H9 (cell line): ENCODE measurements around the gene RNU7-1. TPM values are rescaled to one million over a fixed set of nuclear protein-coding genes. Genes with fewer than 3 reads are reported as not detected.

Experiments used
- DNase-seq: peaks from one replicate; pipeline ENCODE4 v3.0.0-alpha.2; 2017
- H2AFZ ChIP-seq: one replicate; pipeline ENCODE4 v1.6.1; 2013; ENCODE audit warnings: mild to moderate bottlenecking, low read length, control low read depth, moderate library complexity
- H2AK5ac ChIP-seq: 2 replicates; pipeline ENCODE4 v1.6.1; 2013; ENCODE audit warnings: low read length, control low read depth, mixed read lengths; ENCODE audit not compliant: insufficient read length
- H2BK120ac ChIP-seq: one replicate; pipeline ENCODE4 v1.6.1; 2013; ENCODE audit warnings: low read depth, mild to moderate bottlenecking, low read length, control low read depth, inconsistent platforms; ENCODE audit not compliant: poor library complexity, severe bottlenecking
- H2BK12ac ChIP-seq: 2 replicates; pipeline ENCODE4 v1.6.1; 2013; ENCODE audit warnings: low read length, control low read depth, mixed read lengths, low read depth; ENCODE audit not compliant: insufficient read length
- H2BK15ac ChIP-seq: 2 replicates; pipeline ENCODE4 v1.6.1; 2013; ENCODE audit warnings: low read depth, low read length, control low read depth
- H2BK20ac ChIP-seq: one replicate; pipeline ENCODE4 v1.6.1; 2013; ENCODE audit warnings: low read depth, mild to moderate bottlenecking, low read length, control low read depth, inconsistent platforms; ENCODE audit not compliant: poor library complexity, severe bottlenecking
- H2BK5ac ChIP-seq: 2 replicates; pipeline ENCODE4 v1.6.1; 2013; ENCODE audit warnings: low read length, control low read depth, mixed read lengths; ENCODE audit not compliant: insufficient read length
- H3K14ac ChIP-seq: 2 replicates; pipeline ENCODE4 v1.6.1; 2013; ENCODE audit warnings: low read length, control low read depth; ENCODE audit not compliant: insufficient read depth
- H3K18ac ChIP-seq: 2 replicates; pipeline ENCODE4 v1.6.1; 2013; ENCODE audit warnings: low read depth, mild to moderate bottlenecking, mixed read lengths, low read length, control low read depth; ENCODE audit not compliant: insufficient read length
- H3K23ac ChIP-seq: 2 replicates; pipeline ENCODE4 v1.6.1; 2013; ENCODE audit warnings: low read length, control low read depth, mixed read lengths, low read depth; ENCODE audit not compliant: insufficient read length
- H3K23me2 ChIP-seq: 2 replicates; pipeline ENCODE4 v1.6.1; 2013; ENCODE audit warnings: low read depth, mild to moderate bottlenecking, mixed read lengths, low read length, control low read depth; ENCODE audit not compliant: insufficient read length, poor library complexity, severe bottlenecking
- H3K27ac ChIP-seq: 2 replicates; pipeline ENCODE4 v1.5.1; 2013; ENCODE audit warnings: low read length, control low read depth, mixed read lengths, low read depth; ENCODE audit not compliant: insufficient read length
- H3K27me3 ChIP-seq: 2 replicates; pipeline ENCODE4 v1.6.1; 2013; ENCODE audit warnings: low read length, control low read depth, inconsistent platforms; ENCODE audit not compliant: insufficient read depth
- H3K4ac ChIP-seq: 2 replicates; pipeline ENCODE4 v1.6.1; 2013; ENCODE audit warnings: low read depth, mild to moderate bottlenecking, control low read depth, inconsistent platforms, low read length, moderate library complexity
- H3K4me1 ChIP-seq: 2 replicates; pipeline ENCODE4 v1.6.1; 2013; ENCODE audit warnings: low read length, control low read depth, inconsistent platforms; ENCODE audit not compliant: insufficient read depth
- H3K4me2 ChIP-seq: 2 replicates; pipeline ENCODE4 v1.6.1; 2013; ENCODE audit warnings: low read length, control low read depth, mixed read lengths; ENCODE audit not compliant: insufficient read length, insufficient read depth
- H3K56ac ChIP-seq: 2 replicates; pipeline ENCODE4 v1.6.1; 2013; ENCODE audit warnings: low read depth, mild to moderate bottlenecking, mixed read lengths, low read length, control low read depth; ENCODE audit not compliant: insufficient read length
- H3K79me1 ChIP-seq: 2 replicates; pipeline ENCODE4 v1.6.1; 2013; ENCODE audit warnings: low read depth, mild to moderate bottlenecking, moderate library complexity, low read length, control low read depth, inconsistent platforms; ENCODE audit not compliant: insufficient read depth, poor library complexity, severe bottlenecking
- H3K79me2 ChIP-seq: 2 replicates; pipeline ENCODE4 v1.6.1; 2013; ENCODE audit warnings: low read length, control low read depth, inconsistent platforms; ENCODE audit not compliant: insufficient read depth
- H3K9ac ChIP-seq: 2 replicates; pipeline ENCODE4 v1.6.1; 2013; ENCODE audit warnings: low read length, control low read depth, mixed read lengths; ENCODE audit not compliant: insufficient read length; ENCODE audit errors: extremely low read depth
- H3K9me3 ChIP-seq: one replicate; pipeline ENCODE4 v1.6.1; 2013; ENCODE audit warnings: low read depth, low read length, inconsistent platforms; ENCODE audit not compliant: control insufficient read depth
- H3T11ph ChIP-seq: one replicate; pipeline ENCODE4 v1.6.1; 2013; ENCODE audit warnings: mild to moderate bottlenecking, low read length, control low read depth, inconsistent platforms
- H4K20me1 ChIP-seq: one replicate; pipeline ENCODE4 v1.6.1; 2013; ENCODE audit not compliant: control insufficient read depth, insufficient read length, insufficient read depth
- H4K5ac ChIP-seq: 2 replicates; pipeline ENCODE4 v1.6.1; 2013; ENCODE audit warnings: low read depth, mild to moderate bottlenecking, mixed read lengths, low read length, control low read depth; ENCODE audit not compliant: insufficient read length
- H4K8ac ChIP-seq: replicated peaks from 2 replicates; pipeline ENCODE4 v1.6.1; 2013; ENCODE audit warnings: low read length, control low read depth, mixed read lengths, low read depth; ENCODE audit not compliant: insufficient read length
- H4K91ac ChIP-seq: 2 replicates; pipeline ENCODE4 v1.6.1; 2013; ENCODE audit warnings: low read depth, mild to moderate bottlenecking, moderate library complexity, mixed read lengths, low read length, control low read depth; ENCODE audit not compliant: insufficient read length
- H3K27ac Mint-ChIP-seq, 3 experiments: 2 replicates in 2 of 3; 3 replicates in 1 of 3; pipeline ENCODE4 v1.8.0; 2020 to 2021; ENCODE audit warnings: mixed read lengths in 3 of 3, mild to moderate bottlenecking in 1 of 3, moderate library complexity in 1 of 3
- H3K27me3 Mint-ChIP-seq: 2 replicates; pipeline ENCODE4 v1.8.0; 2021; ENCODE audit warnings: low read depth, mild to moderate bottlenecking, moderate library complexity, mixed read lengths
- H3K36me3 Mint-ChIP-seq, 3 experiments: 2 replicates in 2 of 3; 3 replicates in 1 of 3; pipeline ENCODE4 v1.8.0; 2020 to 2021; ENCODE audit warnings: low read depth in 3 of 3, mixed read lengths in 3 of 3; ENCODE audit not compliant: insufficient read depth in 1 of 3
- H3K4me1 Mint-ChIP-seq, 2 experiments: 2 replicates each; pipeline ENCODE4 v1.8.0; 2020; ENCODE audit warnings: mixed read lengths in 2 of 2
- H3K4me3 Mint-ChIP-seq, 2 experiments: 2 replicates in 1 of 2; 3 replicates in 1 of 2; pipeline ENCODE4 v1.8.0; 2020 to 2021; ENCODE audit warnings: mild to moderate bottlenecking in 2 of 2, mixed read lengths in 2 of 2, moderate library complexity in 1 of 2
- H3K9me3 Mint-ChIP-seq, 2 experiments: 2 replicates in 1 of 2; 3 replicates in 1 of 2; pipeline ENCODE4 v1.8.0; 2020; ENCODE audit warnings: mild to moderate bottlenecking in 2 of 2, mixed read lengths in 2 of 2, moderate library complexity in 1 of 2
- CTCF ChIP-seq: fragments of 200-600 bp; sonication (generic); conservative IDR thresholded peaks from 3 replicates; pipeline ENCODE4 v1.8.0; 2021; ENCODE audit warnings: antibody characterized with exemption, mild to moderate bottlenecking
- WGBS: extraction: QIAGEN DNeasy Blood & Tissue Kit; methylation state at CpG from one replicate; pipeline ENCODE4 v1.1.7; 2013; ENCODE audit warnings: missing lambda C conversion rate, low lambda C conversion rate, mixed read lengths; ENCODE audit not compliant: insufficient read length; ENCODE audit errors: extremely low coverage; 5-methylcytosine and 5-hydroxymethylcytosine counted together
- total RNA-seq: library from RNA; stranded (reverse); gene quantifications from 2 replicates; pipeline ENCODE4 v1.2.1, GENCODE V29; 2021

RNU7-1 gene
- total RNA-seq, 1 experiment from 2014 or later = not detected

GRCh38 chr12:6950811-6951540 is 7.4 kb downstream of the RNU7-1 start, which contains the start of gene PTPN6:
Gene PTPN6 (plus strand): TSS chr12:6951356. CDS start chr12:6951513, 157 bp downstream.
- H3K27ac Mint-ChIP-seq = peak within 1 kb of the TSS in 1 of 3 experiments; percentile 39; a peak in 1 of 7 replicates

More at GRCh38 chr12:6950811-6951540, 7.4 kb downstream of the RNU7-1 start, which contains the start of gene PTPN6:
- Histone ChIP-seq H3K4ac (no peak within 1 kb of the TSS), H2BK20ac (no peak within 1 kb of the TSS), H3K14ac (no peak within 1 kb of the TSS; the same call in 1 of the 2 replicates), H3K9me3 (no peaks in the 10 kb centered on the region), H4K8ac (no peak within 1 kb of the TSS), H3K4me1 (peaks cover 2% of the 10 kb centered on the region; the same call in 1 of the 2 replicates), H2BK120ac (no peak within 1 kb of the TSS), H4K91ac (no peak within 1 kb of the TSS), H3K56ac (no peak within 1 kb of the TSS), H3K79me2 (no peaks in the 10 kb centered on the region), H2AFZ (no peak within 1 kb of the TSS), H3K27me3 (no peaks in the 10 kb centered on the region), H3T11ph (no peak within 1 kb of the TSS), H2BK12ac (no peak within 1 kb of the TSS), H3K27ac (no peak within 1 kb of the TSS), H3K18ac (no peak within 1 kb of the TSS), H3K9ac (no peak within 1 kb of the TSS), H2BK15ac (no peak within 1 kb of the TSS), H2AK5ac (no peak within 1 kb of the TSS), H3K4me2 (no peak within 1 kb of the TSS), H4K20me1 (peaks cover 2% of the 10 kb centered on the region), H3K79me1 (no peaks in the 10 kb centered on the region), H4K5ac (no peak within 1 kb of the TSS), H2BK5ac (no peak within 1 kb of the TSS), H3K23me2 (peaks cover 7% of the 10 kb centered on the region), H3K23ac (no peak within 1 kb of the TSS)
- peaks cover 23 to 35% of the 10 kb centered on the region in 2 experiments for H3K4me1 Mint-ChIP-seq
- no peaks in the 10 kb centered on the region for H3K9me3 Mint-ChIP-seq
- H3K27me3 Mint-ChIP-seq = no peaks in the 10 kb centered on the region; the same call in 1 of the 2 replicates
- TF ChIP-seq CTCF = no peak
- peak within 1 kb of the TSS in 1 of 2 experiments; percentile 18; a peak in 1 of 5 replicates for H3K4me3 Mint-ChIP-seq
- H3K36me3 Mint-ChIP-seq = peaks cover 0 to 5% (median 3%) of the 10 kb centered on the region in 3 experiments; a peak in 3 of 7 replicates
- no CpG with 5 or more reads among the region's 25 CpGs for WGBS
- DNase-seq = no peak
